Glomerular visceral epithelial cell (primary cell): ENCODE data around the gene ERFE.

Experiments
- DNase-seq: peaks from one replicate; pipeline ENCODE4 v3.0.0-alpha.2; 2016; ENCODE audit errors: extremely low spot score

Gene ERFE

GRCh38 chr2:238203973-238204683, 45.4 kb downstream of the ERFE start:
- no peak for DNase-seq

GRCh38 chr2:238207006-238207405, 48.2 kb downstream of the ERFE start:
- DNase-seq = no peak

GRCh38 chr2:238216651-238217184, 57.9 kb downstream of the ERFE start:
- DNase-seq = no peak
